ENCODE data around the gene EVA1C. TPM values are rescaled to one million over a fixed set of nuclear protein-coding genes. Genes with fewer than 3 reads are reported as not detected.

The EVA1C gene
- total RNA-seq, 1 donor from 2014 or later = 1.2 TPM

GRCh38 chr21:32533053-32533452 lies 120.5 kb downstream of the EVA1C start:
- Mint-ChIP-seq H3K4me1 (no peaks in the 10 kb centered on the region), H3K27me3 (ENCODE audit: insufficient read depth, low read depth) (peaks cover 9% of the 10 kb centered on the region), H3K27ac (no peak overlapping the region), H3K9me3 (peaks cover 4% of the 10 kb centered on the region), H3K36me3 (peaks cover 2% of the 10 kb centered on the region), H3K4me3 (no peak overlapping the region)
- Histone ChIP-seq H3K27ac (no peak overlapping the region), H3K9me3 (ENCODE audit: low read depth) (no peaks in the 10 kb centered on the region), H3K9ac (no peak overlapping the region), H3K4me3 (no peak overlapping the region), H3K27me3 (no peaks in the 10 kb centered on the region), H3K36me3 (no peaks in the 10 kb centered on the region), H3F3A (ENCODE audit: low read depth) (no peaks in the 10 kb centered on the region), H2AFZ (replicated peaks) (no peak overlapping the region), H4K20me1 (ENCODE audit: low read depth) (no peaks in the 10 kb centered on the region), H3K4me2 (no peak overlapping the region), H3K4me1 (no peaks in the 10 kb centered on the region), H3K79me2 (ENCODE audit: low read depth) (no peaks in the 10 kb centered on the region)
- DNase-seq (ENCODE audit: low spot score) = no peak
- TF ChIP-seq EZH2phosphoT487 (IDR thresholded peaks at IDR 0.05) (no peak), EZH2 (IDR thresholded peaks at IDR 0.05) (no peak)
- TF ChIP-seq, protein P1, sequence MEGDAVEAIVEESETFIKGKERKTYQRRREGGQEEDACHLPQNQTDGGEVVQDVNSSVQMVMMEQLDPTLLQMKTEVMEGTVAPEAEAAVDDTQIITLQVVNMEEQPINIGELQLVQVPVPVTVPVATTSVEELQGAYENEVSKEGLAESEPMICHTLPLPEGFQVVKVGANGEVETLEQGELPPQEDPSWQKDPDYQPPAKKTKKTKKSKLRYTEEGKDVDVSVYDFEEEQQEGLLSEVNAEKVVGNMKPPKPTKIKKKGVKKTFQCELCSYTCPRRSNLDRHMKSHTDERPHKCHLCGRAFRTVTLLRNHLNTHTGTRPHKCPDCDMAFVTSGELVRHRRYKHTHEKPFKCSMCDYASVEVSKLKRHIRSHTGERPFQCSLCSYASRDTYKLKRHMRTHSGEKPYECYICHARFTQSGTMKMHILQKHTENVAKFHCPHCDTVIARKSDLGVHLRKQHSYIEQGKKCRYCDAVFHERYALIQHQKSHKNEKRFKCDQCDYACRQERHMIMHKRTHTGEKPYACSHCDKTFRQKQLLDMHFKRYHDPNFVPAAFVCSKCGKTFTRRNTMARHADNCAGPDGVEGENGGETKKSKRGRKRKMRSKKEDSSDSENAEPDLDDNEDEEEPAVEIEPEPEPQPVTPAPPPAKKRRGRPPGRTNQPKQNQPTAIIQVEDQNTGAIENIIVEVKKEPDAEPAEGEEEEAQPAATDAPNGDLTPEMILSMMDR (IDR thresholded peaks at IDR 0.05) = no peak

DNA sequence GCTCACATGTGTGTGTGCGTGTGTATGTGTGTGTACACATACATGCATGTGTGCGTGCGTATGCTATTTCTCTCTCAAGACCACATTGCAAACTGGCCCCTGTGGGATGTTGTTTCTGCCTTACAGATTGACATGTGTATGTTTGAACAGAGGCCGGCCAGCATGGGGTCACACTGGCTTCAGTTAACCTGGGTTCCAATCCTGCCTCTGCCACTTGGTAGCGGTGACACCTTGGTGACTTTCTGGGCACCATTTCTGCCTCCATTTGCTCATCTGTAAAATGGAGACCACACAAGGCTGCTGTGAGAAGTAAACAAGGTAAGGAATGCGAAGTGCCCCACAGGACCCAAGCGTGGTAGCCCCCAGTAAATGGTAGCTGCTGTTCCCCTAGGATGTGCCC lies 121.1 kb downstream of the EVA1C start:
- no peak overlapping the region for H3K4me3 Mint-ChIP-seq
- no peak overlapping the region for H2AFZ ChIP-seq (replicated peaks)
- H3K9me3 ChIP-seq (ENCODE audit: low read depth) = no peaks in the 10 kb centered on the region
- peaks cover 4% of the 10 kb centered on the region for H3K9me3 Mint-ChIP-seq
- H3K4me1 Mint-ChIP-seq = no peaks in the 10 kb centered on the region
- no peaks in the 10 kb centered on the region for H3K36me3 ChIP-seq
- DNase-seq (ENCODE audit: low spot score) = no peak
- H3K9ac ChIP-seq = no peak overlapping the region
- H3K36me3 Mint-ChIP-seq = peaks cover 2% of the 10 kb centered on the region
- peaks cover 9% of the 10 kb centered on the region for H3K27me3 Mint-ChIP-seq (ENCODE audit: insufficient read depth, low read depth)
- TF ChIP-seq, protein P1 (IDR thresholded peaks at IDR 0.05) = no peak
- TF ChIP-seq EZH2phosphoT487 (IDR thresholded peaks at IDR 0.05) (no peak), EZH2 (IDR thresholded peaks at IDR 0.05) (no peak)
- no peaks in the 10 kb centered on the region for H3F3A ChIP-seq (ENCODE audit: low read depth)
- no peak overlapping the region for H3K27ac Mint-ChIP-seq
- H3K27ac ChIP-seq = no peak overlapping the region
- H3K4me3 ChIP-seq = no peak overlapping the region
- no peaks in the 10 kb centered on the region for H3K27me3 ChIP-seq
- H3K79me2 ChIP-seq (ENCODE audit: low read depth) = no peaks in the 10 kb centered on the region
- no peak overlapping the region for H3K4me2 ChIP-seq
- H4K20me1 ChIP-seq (ENCODE audit: low read depth) = no peaks in the 10 kb centered on the region
- peaks cover 4% of the 10 kb centered on the region for H3K4me1 ChIP-seq

DNA sequence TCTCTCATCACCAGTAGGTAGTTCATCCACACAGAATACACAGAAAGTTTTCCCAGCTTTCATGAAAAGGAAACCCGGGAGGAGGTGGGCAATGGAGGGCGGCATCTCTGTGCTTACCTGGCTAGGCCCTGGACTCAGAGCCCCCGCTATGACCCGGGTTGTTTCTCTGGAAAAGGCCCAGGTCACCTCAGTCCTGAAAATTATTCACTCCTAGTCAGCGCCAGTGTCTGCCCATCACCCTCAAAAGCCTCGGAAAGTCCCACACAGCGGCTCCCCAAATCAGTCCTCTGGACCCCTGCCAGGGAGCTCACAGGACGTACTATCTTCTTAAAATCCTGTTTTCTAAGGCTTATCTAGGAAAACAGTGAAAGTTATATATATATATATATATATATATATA lies 121.6 kb downstream of the EVA1C start:
- H3K9me3 Mint-ChIP-seq = peaks cover 4% of the 10 kb centered on the region

More for the DNA sequence above, 121.6 kb downstream of the EVA1C start:
- H3K4me3 ChIP-seq = no peak overlapping the region
- peaks cover 7% of the 10 kb centered on the region for H3K4me1 ChIP-seq
- Mint-ChIP-seq H3K36me3 (peaks cover 2% of the 10 kb centered on the region), H3K27ac (no peak overlapping the region), H3K4me3 (no peak overlapping the region), H3K4me1 (no peaks in the 10 kb centered on the region), H3K27me3 (ENCODE audit: insufficient read depth, low read depth) (peaks cover 9% of the 10 kb centered on the region)
- H3K79me2 ChIP-seq (ENCODE audit: low read depth) = no peaks in the 10 kb centered on the region
- H3K36me3 ChIP-seq = no peaks in the 10 kb centered on the region
- no peak overlapping the region for H3K4me2 ChIP-seq
- H3F3A ChIP-seq (ENCODE audit: low read depth) = no peaks in the 10 kb centered on the region
- H3K27me3 ChIP-seq = no peaks in the 10 kb centered on the region
- H3K27ac ChIP-seq = no peak overlapping the region
- H3K9me3 ChIP-seq (ENCODE audit: low read depth) = no peaks in the 10 kb centered on the region
- DNase-seq (ENCODE audit: low spot score) = no peak
- no peak overlapping the region for H2AFZ ChIP-seq (replicated peaks)
- no peaks in the 10 kb centered on the region for H4K20me1 ChIP-seq (ENCODE audit: low read depth)
- TF ChIP-seq, protein P1 (IDR thresholded peaks at IDR 0.05) = no peak
- TF ChIP-seq EZH2 (IDR thresholded peaks at IDR 0.05) (no peak), EZH2phosphoT487 (IDR thresholded peaks at IDR 0.05) (no peak)
- no peak overlapping the region for H3K9ac ChIP-seq

Measured in neural progenitor cell (in vitro differentiated cells).